GM18858 (cell line): ENCODE measurements around the gene ITGB3BP.
"Not testable (repeated sequence)": the region's sequence is repeated elsewhere in the genome, so short reads cannot be mapped to it uniquely, and the experiment has no call there.

Source experiments
- ATAC-seq: cut with Tn5 transposase; IDR thresholded peaks from one replicate; pipeline ENCODE4 v1.9.1; 2021; ENCODE audit not compliant: unreplicated experiment

The ITGB3BP gene

GRCh38 chr1:63509718-63510117 is 13.3 kb downstream of the ITGB3BP start:
- no peak for ATAC-seq

DNA sequence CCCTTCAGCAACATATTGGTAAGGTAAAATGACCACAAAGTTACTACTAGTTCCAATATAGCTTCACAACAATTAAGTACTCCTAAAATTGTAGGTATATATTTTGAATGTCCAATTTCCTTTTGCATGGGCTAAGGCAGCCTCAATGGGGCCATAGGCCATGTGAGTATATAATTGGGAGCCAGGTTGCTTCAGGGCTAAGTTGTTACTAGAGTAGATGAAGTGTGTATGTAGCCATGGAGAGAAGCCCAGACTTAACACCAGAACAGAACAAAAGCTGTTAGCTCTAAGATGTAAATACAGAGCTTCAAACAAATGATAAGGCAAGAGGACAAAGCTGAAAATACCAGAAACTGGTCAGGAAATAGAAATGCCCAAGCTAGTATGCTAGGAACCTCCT is 16.2 kb downstream of the ITGB3BP start:
- ATAC-seq: no peak

DNA sequence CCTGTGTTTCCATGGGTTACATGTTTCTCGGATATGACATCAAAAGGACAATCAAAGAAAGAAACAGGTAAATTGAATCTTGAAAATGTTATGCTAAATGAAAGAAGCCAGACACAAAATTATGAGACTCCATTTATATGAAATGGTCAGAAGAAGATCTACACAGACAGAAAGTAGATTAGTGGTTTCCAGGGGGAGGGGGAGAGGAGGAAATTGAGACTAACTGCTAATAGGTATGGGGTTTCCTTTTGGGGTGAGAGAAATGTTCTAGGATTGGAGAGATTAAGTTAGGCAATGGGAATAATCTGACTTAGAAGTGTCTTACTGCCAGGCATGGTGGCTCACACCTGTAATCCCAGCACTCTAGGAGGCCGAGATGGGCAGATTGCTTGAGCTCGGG is 21.8 kb downstream of the ITGB3BP start:
- no peak for ATAC-seq

GRCh38 chr1:63498106-63498505 is 24.9 kb downstream of the ITGB3BP start:
- no peak for ATAC-seq

GRCh38 chr1:63497577-63497976 is 25.4 kb downstream of the ITGB3BP start:
- ATAC-seq: no peak

- ATAC-seq: no peak
Observed at GRCh38 chr1:63487336-63488065, 35.5 kb downstream of the ITGB3BP start.

DNA sequence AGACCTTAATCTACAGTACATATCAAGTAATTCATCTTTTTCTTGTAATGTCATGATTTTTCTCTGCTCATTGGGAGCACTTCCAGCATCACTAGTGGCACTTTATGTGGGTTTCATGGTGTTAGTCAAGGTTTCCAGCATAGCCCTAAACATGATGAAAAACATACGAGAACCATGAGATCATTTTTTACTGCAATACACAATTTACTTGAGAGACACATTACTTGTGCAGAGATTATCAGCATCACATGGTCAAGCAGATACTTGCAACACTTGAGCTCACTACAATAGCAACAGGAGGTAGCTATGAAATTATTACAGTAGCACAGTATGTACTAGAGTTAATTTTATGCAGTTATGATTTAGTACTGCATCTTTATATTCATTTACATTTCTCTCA is 36.4 kb downstream of the ITGB3BP start:
- no peak for ATAC-seq

DNA sequence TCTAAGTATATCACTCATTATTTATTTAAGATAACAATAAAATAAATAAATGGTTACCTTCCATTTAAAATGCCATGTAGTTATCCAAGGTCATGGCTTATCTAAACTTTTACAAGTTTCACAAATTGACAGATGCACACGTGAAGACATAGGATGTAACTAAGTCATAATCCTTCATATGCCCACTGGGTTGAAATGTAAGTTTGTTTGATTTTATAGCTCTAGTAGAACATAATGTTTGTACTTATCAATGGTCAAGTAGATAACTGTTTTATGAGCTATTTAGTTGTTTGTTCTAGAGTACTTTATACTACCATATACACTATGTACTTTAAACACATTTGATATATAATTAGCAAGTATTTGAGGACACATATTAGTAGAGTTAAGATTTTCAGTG is 43.0 kb downstream of the ITGB3BP start:
- ATAC-seq: no peak

DNA sequence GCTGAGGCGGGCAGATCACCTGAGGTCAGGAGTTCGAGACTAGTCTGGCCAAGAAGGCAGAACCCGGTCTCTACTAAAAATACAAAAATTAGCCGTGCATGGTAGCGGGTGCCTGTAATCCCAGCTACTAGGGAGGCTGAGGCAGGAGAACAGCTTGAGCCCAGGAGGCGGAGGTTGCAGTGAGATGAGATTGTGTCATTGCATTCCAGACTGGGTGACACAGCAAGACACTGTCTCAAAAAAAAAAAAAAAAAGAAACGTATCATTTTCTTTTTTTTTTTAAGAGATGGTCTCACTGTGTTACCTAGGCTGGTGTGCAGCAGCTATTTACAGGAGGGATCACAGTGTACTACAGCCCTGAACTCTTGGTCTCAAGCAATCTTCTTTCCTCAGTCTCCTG is 47.3 kb downstream of the ITGB3BP start:
- no peak for ATAC-seq

GRCh38 chr1:63468683-63469082 is 54.3 kb downstream of the ITGB3BP start:
- not testable (repeated sequence) for ATAC-seq

DNA sequence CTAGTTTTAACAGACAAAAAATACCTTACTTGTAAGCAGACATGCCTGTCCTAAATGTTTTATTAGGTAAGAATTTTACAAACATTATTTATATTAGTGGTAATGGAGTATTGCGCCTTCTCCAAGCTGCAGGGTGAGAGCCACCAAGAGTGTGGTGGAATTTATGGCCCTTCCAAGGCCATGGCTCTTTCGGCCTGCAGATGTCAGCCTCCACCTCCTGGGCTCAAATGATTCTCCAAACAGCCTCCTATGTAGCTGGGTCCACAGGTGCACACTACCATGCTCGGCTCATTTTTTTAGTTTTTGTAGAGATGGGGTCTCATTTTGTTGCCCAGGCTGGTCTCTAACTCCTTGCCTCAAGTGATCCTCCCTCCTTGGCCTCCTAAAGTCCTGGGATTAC is 56.3 kb downstream of the ITGB3BP start:
- no peak for ATAC-seq

GRCh38 chr1:63466181-63466580 is 56.8 kb downstream of the ITGB3BP start:
- no peak for ATAC-seq

GRCh38 chr1:63463248-63463647 is 59.8 kb downstream of the ITGB3BP start:
- ATAC-seq: no peak

- ATAC-seq: no peak
Observed at GRCh38 chr1:63461661-63462230, 61.3 kb downstream of the ITGB3BP start.

DNA sequence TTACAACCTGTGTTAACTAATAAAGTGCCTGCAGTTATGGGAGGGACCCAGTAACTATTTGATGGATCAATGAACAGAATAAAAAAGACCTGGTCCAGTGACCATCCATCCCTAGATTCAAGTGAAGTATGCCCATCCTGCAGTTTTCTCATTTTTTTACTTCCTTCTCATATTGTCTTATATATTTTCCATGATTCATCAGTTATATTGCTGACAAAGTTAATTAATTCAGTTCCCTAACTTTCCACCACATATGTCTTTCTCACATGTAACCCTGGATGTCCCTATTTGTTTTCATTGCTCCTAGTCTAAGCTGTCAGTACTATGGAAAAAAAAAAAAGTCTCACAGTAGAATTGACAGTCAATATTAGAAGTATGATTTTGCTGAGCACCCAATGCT is 64.3 kb downstream of the ITGB3BP start:
- ATAC-seq: no peak

DNA sequence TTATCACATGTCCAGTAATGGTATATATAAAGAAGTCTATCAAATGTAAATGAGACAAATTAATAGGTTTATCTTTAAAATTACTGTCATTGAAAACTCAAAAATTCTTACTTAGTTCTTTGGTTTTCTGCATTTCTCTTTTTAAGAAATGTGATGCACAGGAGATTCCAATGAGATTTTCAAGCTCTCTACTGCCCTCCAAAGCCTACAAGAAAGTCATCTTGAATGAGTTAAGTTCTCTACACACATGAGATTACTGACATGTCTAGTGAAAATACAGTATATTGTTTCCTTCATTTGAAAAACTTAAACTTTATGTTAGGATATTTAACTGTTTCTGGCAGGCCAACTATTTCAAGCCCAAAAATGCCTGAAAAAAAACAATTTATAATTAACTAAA is 68.8 kb downstream of the ITGB3BP start:
- no peak for ATAC-seq

- peak; percentile 70 for ATAC-seq
Observed at GRCh38 chr1:63453232-63453631, 69.8 kb downstream of the ITGB3BP start.

- no peak for ATAC-seq
Observed at GRCh38 chr1:63450416-63450815, 72.6 kb downstream of the ITGB3BP start.

DNA sequence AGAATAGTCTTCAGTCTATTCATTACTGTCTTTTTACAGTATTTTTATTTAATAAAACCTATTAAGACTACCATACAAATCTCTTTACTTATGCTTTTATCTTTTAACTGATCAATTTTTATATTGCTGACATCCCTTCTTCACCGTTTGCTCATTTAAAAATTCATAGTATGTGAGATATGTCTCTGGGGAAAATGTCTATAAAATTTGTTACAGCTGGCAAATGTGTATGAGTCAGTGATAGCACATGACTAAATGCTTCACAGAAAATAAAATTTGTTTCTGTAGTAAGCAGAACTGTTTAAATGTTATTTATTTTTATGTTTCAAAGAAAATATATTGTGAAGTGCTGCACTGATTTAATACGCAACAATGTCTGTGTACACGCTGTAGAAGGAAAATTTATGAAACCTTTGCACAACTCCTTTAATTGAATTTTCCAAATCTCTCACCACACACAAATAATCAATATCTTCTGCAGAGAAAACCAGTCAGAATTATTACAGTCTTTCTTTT is 74.2 kb downstream of the ITGB3BP start:
- no peak for ATAC-seq

DNA sequence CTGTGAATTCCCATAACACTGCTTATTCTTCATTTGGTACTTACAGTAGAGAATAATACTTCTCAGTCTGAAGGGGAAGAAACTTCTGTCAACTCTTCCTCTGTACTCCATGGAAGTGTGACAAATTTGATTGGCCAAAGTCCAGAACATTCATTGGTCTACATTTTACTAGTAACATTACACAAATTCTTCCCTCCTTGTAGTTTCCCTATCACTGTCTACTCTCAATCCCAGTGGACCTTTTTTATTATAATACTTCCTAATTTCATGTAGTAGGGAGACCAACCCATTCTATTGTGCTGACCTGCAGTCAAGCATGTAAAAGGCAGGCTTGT is 80.9 kb downstream of the ITGB3BP start:
- no peak for ATAC-seq

- no peak for ATAC-seq
Observed at GRCh38 chr1:63435161-63435560, 87.9 kb downstream of the ITGB3BP start.

DNA sequence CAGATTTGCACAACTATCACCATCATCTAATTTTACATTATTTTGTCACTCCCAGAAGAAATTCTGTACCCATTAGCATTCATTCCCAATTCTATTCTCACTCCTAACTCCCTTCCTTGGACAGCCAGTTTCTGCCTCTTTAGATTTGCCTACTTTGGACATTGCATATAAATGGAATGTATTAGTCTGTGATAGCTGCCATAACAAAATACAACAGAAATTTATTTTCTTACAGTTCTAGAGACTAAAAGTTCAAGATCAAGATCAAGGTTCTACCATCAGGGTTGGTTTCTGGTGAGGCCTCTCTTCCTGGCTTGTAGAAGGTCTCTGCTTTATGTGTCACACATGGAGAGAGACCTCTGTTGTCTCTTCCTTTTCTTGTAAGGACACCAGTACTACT is 93.7 kb downstream of the ITGB3BP start:
- no peak for ATAC-seq

- ATAC-seq: no peak
Observed at GRCh38 chr1:63428815-63429214, 94.2 kb downstream of the ITGB3BP start.
